Neural cell (in vitro differentiated cells): Measurements from ENCODE around the gene WARS2.

Experiments used
- CTCF ChIP-seq: fragments of 450-650 bp; IDR thresholded peaks from 2 replicates; pipeline ENCODE4 v1.5.1; 2014; ENCODE audit warnings: antibody characterized with exemption, mild to moderate bottlenecking, moderate library complexity; ENCODE audit not compliant: poor library complexity, severe bottlenecking
- EP300 ChIP-seq: fragments of 450-650 bp; conservative IDR thresholded peaks from 2 replicates; pipeline ENCODE4 v1.6.1; 2014; ENCODE audit warnings: antibody characterized with exemption, mild to moderate bottlenecking, moderate library complexity; ENCODE audit not compliant: poor library complexity, severe bottlenecking
- EZH2 ChIP-seq: fragments of 200-600, 300-800 bp; shearing (Covaris generic), sonication (generic); IDR thresholded peaks from 2 replicates; pipeline ENCODE4 v1.6.1; 2014; ENCODE audit warnings: antibody characterized with exemption, low read length, borderline replicate concordance, mild to moderate bottlenecking; ENCODE audit not compliant: insufficient read depth, poor library complexity, severe bottlenecking
- MXI1 ChIP-seq: fragments of 450-650 bp; conservative IDR thresholded peaks from 2 replicates; pipeline ENCODE4 v1.6.1; 2014; ENCODE audit warnings: antibody characterized with exemption, mild to moderate bottlenecking; ENCODE audit not compliant: poor library complexity, severe bottlenecking
- POLR2AphosphoS5 ChIP-seq: IDR thresholded peaks from 2 replicates; pipeline ENCODE4 v1.6.1; 2012
- RAD21 ChIP-seq: fragments of 450-650 bp; conservative IDR thresholded peaks from 2 replicates; pipeline ENCODE4 v1.6.1; 2014; ENCODE audit warnings: antibody characterized with exemption, mild to moderate bottlenecking, moderate library complexity
- SMC3 ChIP-seq: fragments of 450-650 bp; conservative IDR thresholded peaks from 2 replicates; pipeline ENCODE4 v1.6.1; 2014; ENCODE audit warnings: antibody characterized with exemption, mild to moderate bottlenecking, moderate library complexity; ENCODE audit not compliant: poor library complexity
- TAF1 ChIP-seq: IDR thresholded peaks from 2 replicates; pipeline ENCODE4 v1.6.1; 2012; ENCODE audit warnings: low read depth

- TF ChIP-seq SMC3 (no peak), TAF1 (no peak), POLR2AphosphoS5 (no peak), CTCF (no peak), EP300 (no peak), MXI1 (no peak), EZH2 (no peak), RAD21 (no peak)
These were observed 146.8 kb downstream of the WARS2 start for GRCh38 chr1:118993700-118994026.
